ENCODE data around the gene JAKMIP1.

JAKMIP1 gene

GRCh38 chr4:6042293-6043063 is 157.9 kb downstream of the JAKMIP1 start:
- DNase-seq (ENCODE audit: low read depth in 2 of 2): no peak

DNA sequence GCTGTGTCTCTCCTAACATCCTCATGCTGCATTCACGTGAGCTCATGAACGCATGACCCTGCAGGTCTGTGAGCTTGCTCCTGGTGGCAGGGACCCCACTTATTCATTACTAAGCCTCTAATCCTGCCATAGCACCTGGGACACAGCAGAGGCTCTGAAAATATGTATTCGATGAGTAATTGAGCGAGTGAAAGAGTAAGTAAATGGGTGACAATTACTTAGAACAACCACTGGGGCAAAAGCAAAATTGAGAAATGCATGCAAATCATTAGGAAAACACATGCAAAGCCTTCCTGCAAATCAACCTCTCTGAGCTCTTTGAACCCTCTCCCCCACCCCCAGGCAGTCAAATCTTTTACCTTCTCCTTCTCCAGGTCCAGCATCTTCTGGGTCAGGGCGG is 158.5 kb downstream of the JAKMIP1 start:
- no peak for DNase-seq (ENCODE audit: low read depth in 2 of 2)

DNA sequence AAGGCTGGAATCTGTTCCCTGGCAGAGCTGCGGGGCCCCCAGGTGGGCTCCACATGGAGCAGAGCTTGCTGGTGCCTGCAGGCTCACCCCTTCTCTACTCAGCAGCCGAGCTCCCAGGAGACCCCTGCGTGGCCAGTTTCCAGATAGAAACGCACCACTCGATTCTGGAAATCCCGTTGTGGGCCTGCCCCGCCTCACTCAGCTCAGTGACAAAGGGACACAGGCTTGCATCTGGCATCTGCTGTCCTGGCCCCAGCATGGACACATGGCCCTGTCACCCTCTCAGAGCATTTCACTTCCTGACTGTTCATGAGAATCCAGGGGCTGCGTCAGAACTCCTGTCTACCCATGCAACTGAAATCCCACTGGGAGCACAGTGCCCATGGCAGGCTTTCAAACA is 161.6 kb downstream of the JAKMIP1 start:
- no peak for DNase-seq (ENCODE audit: low read depth in 2 of 2)

DNA sequence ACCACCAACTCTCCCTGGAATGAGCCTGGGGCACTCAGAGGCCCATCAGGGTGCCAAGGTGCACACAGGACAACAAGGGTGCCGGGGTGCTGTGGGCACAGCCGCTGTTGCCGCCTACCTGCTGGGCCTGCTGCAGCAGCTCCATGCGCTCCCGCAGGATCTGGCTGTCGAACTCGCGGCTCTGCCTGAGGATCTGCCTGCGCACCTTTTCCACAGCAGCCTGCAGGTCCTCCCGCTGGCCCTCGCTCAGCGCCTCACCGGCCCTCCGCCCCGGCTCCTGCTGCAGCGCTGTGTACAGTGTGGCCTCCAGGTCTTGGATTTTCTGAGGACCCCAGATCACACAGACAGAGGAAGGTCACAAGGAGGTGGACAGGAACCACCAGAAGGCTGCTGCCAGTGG is 164.6 kb downstream of the JAKMIP1 start:
- no peak for DNase-seq (ENCODE audit: low read depth in 2 of 2)

DNA sequence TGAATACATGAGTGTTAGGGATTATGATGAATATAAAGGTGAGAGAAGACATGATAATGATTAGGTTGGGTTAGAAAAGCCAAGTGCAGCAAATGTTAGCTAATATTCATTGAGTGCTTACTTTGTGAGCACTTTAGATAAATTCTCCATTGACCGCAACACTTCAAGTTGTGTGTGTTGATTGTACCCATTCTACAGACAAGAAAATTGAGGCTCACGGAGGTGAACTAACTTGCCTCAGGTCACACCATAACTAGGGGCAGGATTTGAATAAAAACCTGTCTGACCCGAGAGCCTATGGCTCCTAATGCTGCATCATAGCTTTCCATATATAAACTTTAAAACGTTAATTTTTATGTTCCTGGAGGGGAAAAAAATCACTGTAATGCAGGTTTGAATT is 167.0 kb downstream of the JAKMIP1 start:
- DNase-seq (ENCODE audit: low read depth in 2 of 2): no peak

DNA sequence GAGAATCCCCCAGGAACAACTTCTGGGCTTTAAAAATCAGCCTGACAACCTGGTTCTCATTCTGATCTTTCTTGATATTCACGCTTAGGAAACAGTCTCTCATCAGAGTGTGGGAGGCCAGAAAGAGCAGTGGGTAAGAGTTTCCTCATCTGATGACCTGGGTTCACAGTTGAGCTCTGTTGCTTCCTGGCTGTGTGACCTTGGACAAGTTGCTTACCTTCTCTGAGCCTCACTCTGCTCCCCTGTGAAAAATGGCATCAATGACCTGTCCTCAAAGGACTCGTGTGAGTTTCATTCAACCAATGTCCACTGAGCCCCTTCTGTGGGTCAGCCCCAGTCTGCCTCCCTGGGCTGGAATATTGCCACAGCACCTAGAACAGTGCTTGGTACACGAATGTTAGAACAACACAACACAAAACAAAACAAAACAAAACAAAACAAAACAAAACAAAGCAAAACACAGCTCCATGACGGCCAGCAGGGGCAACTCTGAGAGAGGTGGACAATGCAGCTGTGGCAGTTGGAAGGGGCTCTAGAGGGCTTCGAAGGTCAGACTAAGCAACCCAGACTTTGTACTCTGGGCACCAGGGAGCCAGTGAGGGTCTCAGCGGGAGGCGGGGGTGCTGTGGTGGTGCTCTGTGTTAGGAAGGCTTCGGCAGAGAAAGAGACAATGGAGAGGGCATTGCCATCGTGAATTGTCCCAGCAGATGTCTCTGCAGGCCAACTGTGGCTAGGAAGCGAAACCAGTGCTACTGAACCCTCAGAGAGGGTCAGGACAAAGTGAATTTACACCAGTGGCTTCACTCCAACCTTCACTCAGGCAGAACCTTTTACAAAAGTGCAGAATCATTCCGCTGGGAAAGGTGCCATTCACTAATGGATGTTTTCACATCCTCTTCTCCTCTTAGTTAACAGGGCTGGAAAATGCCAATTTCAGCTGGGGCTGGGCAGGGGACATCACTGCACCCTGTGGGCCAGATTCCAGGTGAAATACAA is 167.8 kb downstream of the JAKMIP1 start:
- no peak for DNase-seq (ENCODE audit: low read depth in 2 of 2)

DNA sequence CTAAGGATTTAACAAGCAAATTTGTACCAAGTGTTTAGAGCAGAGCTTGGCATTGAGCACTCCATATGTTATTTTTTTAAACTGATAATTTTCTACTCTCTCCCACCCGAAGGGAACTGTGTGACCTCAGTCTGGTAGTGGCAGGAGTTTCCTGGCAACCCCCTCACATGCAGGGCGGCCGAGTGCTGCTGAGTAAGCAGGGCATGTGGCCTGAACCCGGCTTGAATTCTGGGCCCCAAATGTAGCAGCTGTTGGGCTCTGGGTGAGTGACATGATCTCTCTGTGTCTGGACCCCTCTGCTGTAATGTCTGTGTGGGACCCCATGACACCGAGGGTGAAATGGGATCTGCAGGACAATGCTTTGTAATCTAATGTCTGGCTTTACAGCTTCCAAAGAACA is 168.5 kb downstream of the JAKMIP1 start:
- no peak for DNase-seq (ENCODE audit: low read depth in 2 of 2)

DNA sequence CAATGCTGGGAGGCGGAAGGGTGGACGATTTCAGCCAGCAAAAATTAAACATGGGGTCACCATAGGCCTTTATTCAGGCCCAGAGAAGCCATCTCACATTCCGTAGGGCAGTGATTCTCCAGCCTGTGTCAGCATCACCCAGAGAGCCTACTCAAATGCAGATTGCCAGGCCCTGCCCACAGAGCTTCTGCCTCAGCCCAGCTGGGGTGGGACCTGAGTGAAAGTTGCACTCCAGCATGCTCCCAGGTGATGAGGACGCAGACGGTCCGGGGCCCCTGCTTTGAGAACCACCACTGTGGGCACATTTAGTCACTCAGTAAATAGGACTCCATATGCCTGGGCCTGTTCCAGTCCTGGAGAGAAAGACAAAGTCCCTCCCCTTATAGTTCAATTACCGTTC is 169.7 kb downstream of the JAKMIP1 start:
- no peak for DNase-seq (ENCODE audit: low read depth in 2 of 2)

DNA sequence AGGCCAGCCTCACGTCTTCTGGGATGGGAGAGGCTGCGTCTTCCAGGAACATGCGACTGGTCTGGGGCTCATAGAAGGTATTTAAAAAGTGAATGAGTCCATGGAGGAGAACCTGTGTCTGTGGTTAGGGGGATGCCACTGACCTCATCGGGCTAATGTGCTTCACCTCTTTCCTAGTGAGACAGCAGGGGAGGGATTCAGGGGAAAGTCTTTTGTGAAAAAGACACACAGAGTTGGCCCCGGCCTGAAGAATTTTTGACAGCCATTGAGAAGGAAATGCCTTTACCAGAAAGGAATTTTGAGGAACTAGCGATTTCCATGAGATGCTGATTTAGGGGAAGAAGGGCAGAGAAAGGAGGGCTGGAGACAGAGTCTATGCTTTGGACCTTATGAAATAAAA is 171.1 kb downstream of the JAKMIP1 start:
- no peak for DNase-seq (ENCODE audit: low read depth in 2 of 2)

- DNase-seq (ENCODE audit: low read depth in 2 of 2): no peak
These were observed 172.2 kb downstream of the JAKMIP1 start for GRCh38 chr4:6028168-6028567.

DNA sequence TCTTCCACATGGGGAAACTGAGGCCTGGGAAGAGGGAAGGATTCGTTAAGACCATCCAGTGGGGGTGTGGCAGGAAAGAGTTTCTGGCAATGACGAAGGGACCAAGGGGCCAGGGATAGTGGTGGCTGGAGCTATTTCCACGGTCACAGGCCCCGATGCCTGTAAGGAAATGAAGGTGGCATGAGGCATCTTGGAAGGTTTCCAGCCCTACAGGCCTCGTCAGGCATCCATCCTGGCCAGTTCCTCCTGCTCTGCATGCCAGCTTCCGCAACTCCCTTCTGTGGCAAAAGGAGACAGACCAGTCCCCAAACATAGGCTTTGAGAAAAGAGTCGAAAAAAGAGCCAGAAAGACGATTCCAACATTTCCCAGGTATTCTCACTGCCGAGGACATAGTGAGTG is 173.0 kb downstream of the JAKMIP1 start:
- no peak for DNase-seq (ENCODE audit: low read depth in 2 of 2)

GRCh38 chr4:6024313-6024960 is 175.9 kb downstream of the JAKMIP1 start:
- DNase-seq (ENCODE audit: low read depth in 2 of 2): no peak

DNA sequence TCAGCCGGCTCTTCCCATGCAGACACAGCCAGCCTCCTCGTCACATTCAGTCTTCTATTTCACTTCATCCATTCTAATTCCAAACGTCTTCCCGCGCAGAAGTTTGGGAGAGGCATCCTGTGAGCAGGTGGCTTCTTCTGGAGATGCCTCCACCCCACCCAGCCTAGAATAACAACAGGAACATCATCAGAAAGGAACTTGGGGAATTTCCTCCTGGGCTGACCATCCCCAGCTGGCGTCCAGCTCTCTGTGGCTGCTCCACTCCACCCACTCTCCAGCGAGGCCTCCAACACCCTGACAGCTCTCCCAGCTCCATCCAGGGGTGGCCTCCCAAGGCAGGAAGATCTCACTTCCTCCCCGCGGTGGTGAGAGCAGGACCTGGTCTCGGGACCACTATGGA is 176.6 kb downstream of the JAKMIP1 start:
- DNase-seq (ENCODE audit: low read depth in 2 of 2): no peak

DNA sequence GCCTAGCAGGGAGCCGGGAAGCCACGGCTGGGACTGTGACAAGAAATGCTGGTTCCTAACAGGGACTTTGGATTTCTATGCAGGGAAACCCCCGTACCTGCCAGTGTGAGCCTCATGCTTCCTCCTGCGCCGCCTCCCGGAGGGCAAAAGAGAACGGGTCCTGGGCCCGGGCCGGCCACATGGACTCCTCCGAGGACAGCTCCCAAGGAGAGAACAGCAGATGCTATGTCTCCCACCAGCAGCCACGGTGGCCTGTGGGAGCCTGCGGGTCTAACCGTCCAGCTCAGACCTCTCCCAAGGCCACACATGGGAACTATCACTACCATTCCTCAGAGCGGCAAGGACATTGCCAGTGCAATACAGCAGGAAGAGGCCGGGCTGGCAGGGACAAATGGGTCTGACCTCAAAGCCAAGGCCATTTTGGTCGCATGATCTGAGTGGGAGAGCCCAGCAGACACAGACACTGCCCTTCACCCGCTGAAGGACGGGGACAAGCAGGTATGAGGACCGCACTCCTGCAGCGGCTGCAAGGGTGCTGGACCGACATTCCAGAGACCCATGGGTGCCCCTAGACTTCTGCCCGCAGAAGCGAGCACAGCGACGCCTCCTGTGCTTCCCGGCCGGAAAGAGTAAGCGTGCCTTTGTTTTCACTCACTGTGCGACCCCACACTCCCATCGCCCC is 177.6 kb downstream of the JAKMIP1 start:
- no peak for DNase-seq (ENCODE audit: low read depth in 2 of 2)

- no peak for DNase-seq (ENCODE audit: low read depth in 2 of 2)
These were observed 178.3 kb downstream of the JAKMIP1 start for GRCh38 chr4:6021831-6022606.

DNA sequence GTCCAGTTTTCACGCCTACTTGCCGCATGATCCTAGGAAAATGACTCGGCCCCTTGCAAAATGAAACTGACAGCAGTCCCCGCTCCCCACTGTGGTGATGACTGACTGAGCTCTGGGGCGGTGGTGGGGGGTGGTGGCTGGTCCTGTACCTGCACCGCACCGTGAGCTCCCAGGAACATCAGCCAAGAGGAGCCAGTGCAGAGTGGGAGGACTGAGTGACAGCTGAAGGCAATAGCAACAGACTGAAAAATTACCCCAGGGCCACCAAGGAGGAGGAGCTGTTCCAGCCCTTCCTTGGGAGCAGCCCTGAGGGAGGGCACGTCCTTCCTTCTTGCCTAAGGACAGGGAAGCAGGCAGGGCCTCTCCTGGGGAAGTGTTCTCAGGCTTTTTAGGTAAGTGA is 179.7 kb downstream of the JAKMIP1 start:
- DNase-seq (ENCODE audit: low read depth in 2 of 2): no peak

GRCh38 chr4:6019316-6020263 is 180.8 kb downstream of the JAKMIP1 start:
- DNase-seq (ENCODE audit: low read depth in 2 of 2): peak in 1 of 2 experiments; percentile 5

DNA sequence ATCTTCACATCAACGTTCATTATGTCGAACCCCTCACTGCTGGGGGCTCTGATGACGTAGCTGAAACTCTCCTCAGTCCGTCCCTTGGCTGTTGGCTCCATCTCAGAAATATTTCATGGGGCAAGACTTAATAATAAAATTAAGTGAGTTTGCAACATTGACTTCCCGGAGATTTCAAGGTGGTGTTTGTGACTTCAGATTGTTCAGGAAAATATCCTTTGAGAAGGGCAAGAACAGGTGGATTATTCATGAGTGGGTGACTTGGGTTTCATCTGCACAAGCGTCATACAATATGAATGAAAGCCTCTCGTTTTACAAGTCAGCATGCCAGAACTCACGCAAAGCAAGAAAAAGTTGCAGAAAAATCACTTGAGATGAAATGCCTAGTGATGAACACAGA is 182.0 kb downstream of the JAKMIP1 start, which contains the start of gene C4orf50:
C4orf50 (minus strand) TSS at position 101 of the 400 bp plus-strand sequence.
- no peak for DNase-seq (ENCODE audit: low read depth in 2 of 2)

DNA sequence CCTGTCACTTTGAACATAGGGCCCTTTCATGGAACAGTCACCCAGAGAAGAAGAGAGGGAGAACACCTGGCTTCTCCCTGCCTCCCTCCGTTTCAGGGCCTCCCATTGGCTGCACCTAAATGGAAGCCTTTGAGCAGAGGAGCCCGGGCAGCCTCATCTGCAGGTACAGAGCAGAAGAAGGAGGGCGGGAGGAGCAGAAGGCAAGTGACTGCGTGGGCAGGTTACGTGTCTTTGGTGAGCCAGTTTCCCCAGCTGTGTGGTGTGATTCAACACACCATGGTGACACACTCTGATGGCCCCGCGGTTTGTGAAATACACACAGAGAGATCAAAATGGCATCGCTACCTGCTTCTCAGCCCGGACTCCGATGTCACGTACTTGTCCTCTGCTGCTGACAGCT is 182.5 kb downstream of the JAKMIP1 start:
- no peak for DNase-seq (ENCODE audit: low read depth in 2 of 2)

GRCh38 chr4:6017030-6017429 is 183.3 kb downstream of the JAKMIP1 start:
- DNase-seq (ENCODE audit: low read depth in 2 of 2): no peak

Data from fibroblast of skin of left biceps (primary cell).